Psoas muscle (tissue), 8 donors: Measurements from ENCODE around the gene AHI1. TPM values are rescaled to one million over a fixed set of nuclear protein-coding genes. Genes with fewer than 3 reads are reported as not detected.
"Not testable (repeated sequence)": the region's sequence is repeated elsewhere in the genome, so short reads cannot be mapped to it uniquely, and the experiment has no call there.

Experiments
- ATAC-seq, 4 donors: fragments of 200-7000 bp; cut with Tn5 transposase; one replicate each; pipeline ENCODE4 v1.9.1; 2020; ENCODE audit warnings: moderate library complexity in 3 of 4, mild to moderate bottlenecking in 2 of 4
- DNase-seq, 2 donors: peaks; one replicate each; pipeline ENCODE4 v3.0.0-alpha.2; 2020
- H3K27ac ChIP-seq: fragments of 200-600 bp; one replicate; pipeline ENCODE4 v1.8.0; 2022
- H3K27me3 ChIP-seq, 3 donors: fragments of 200-600 bp in 1 of 3; one replicate each; pipeline versions ENCODE4 v1.6.1 to v1.8.0; 2013 to 2022; ENCODE audit warnings: low read length in 2 of 3, mild to moderate bottlenecking in 2 of 3, moderate library complexity in 1 of 3; ENCODE audit not compliant: insufficient read depth in 3 of 3
- H3K36me3 ChIP-seq, 2 donors: fragments of 200-600 bp in 1 of 2; one replicate each; pipeline versions ENCODE4 v1.6.1 to v1.8.0; 2013 to 2022; ENCODE audit warnings: low read depth in 1 of 2, mild to moderate bottlenecking in 1 of 2, moderate library complexity in 1 of 2; ENCODE audit not compliant: insufficient read depth in 1 of 2
- H3K4me1 ChIP-seq: fragments of 200-600 bp; one replicate; pipeline ENCODE4 v1.8.0; 2022
- H3K4me3 ChIP-seq: fragments of 200-600 bp; one replicate; pipeline ENCODE4 v1.8.0; 2022; ENCODE audit warnings: mild to moderate bottlenecking
- H3K9me3 ChIP-seq: fragments of 200-600 bp; one replicate; pipeline ENCODE4 v1.8.0; 2022
- CTCF ChIP-seq: fragments of 200-600 bp; IDR thresholded peaks from one replicate; pipeline ENCODE4 v1.8.0; 2022; ENCODE audit warnings: antibody characterized with exemption
- WGBS, 3 donors: extraction: QIAGEN DNeasy Blood & Tissue Kit; methylation state at CpG; one replicate each; pipeline versions ENCODE4 v1.1.6 to v1.1.7; 2013; 5-methylcytosine and 5-hydroxymethylcytosine counted together
- intact Hi-C, 2 donors: fragments of 100-400 bp; cut with DNase I; formaldehyde crosslinking; loops; one replicate each; pipeline versions ENCODE4 v1.11.0 to v1.14.2; 2022
- polyA plus RNA-seq, 3 donors: library from polyadenylated mRNA; stranded (reverse); fragments of 200-250 nt; gene quantifications; one replicate each; pipeline ENCODE4 v1.2.3, GENCODE V29; 2013
- total RNA-seq, 4 donors: library from RNA; stranded (reverse); fragmentation: NEBNext Ultra II Directional in 2 of 4; extraction: Animal tissue kit (Norgen Biotek cat#: 25700) in 2 of 4; gene quantifications; one replicate each; pipeline versions ENCODE4 v1.2.1 to v1.2.4, GENCODE V29; 2021 to 2023
- donor health status: healthy with polysubstance abuse.
- donor health status: DM: no; HTN: no; CAD: no; lungs with moderate emphysema.
- donor health status: Bipolar disorder and iron deficiency.
- donor health status: healthy.
- donor health status: DM: yes; HTN: yes; CAD: no.
- donor health status: DM: no; HTN: no; CAD: no.
- donor health status: DM: no; HTN: no; CAD: no.
- donor health status: DM: yes; HTN: yes; CAD: no.

AHI1 gene
- total and polyA plus RNA-seq, 7 donors = 5.5 to 14.2 (median 8.3) TPM

DNA sequence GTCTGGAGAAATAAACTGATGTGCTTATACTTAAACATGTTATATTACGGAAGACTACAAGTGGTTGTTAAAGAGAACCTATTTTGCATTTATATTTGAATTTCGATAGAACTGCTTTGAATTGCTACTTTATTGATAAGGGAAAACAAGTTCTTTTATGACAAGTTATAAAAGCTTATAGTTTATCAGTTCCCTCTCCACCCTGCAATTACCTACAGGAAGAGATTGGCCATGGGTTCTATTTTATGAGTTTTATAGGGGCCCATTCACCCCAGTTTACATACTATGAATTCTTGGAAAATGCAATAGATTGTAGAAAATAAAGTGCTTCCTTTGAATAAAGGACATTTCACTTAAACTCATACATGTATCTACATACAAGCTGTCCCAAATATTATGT lies 144.4 kb downstream of the AHI1 start:
- intact Hi-C loops = no loop called here
- DNase-seq = no peak
- TF ChIP-seq CTCF = no peak

DNA sequence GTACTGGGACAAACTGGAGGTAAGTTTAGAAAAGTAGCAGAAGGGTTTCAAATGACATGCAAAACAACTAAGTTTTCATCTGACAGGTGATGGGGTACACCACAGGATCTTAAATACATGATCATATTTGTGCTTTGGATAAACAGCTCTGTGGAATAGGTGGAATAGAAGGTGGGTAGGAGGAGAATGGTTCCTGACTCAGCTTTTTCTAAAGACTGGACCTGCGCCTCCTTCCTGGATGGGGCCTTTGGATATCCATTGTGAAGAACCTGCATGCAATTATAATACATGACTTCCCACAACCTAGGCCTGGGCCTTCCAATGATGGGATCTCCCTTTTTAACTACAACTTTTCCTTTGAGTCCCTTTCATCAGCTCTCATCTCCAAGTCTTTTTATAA lies 145.9 kb downstream of the AHI1 start:
- DNase-seq (no peak), ATAC-seq (no peak)
- Histone ChIP-seq H3K9me3 (no peaks in the 10 kb centered on the region), H3K27ac (no peak overlapping the region), H3K27me3 (no peaks in the 10 kb centered on the region), H3K4me1 (no peaks in the 10 kb centered on the region), H3K36me3 (no peaks in the 10 kb centered on the region), H3K4me3 (no peak overlapping the region)
- TF ChIP-seq CTCF = no peak
- WGBS, 3 donors = 94 to 100% (median 95%) methylated on average over 1 of the region's 1 CpG
- intact Hi-C loops = no loop called here

More for the DNA sequence above, 144.4 kb downstream of the AHI1 start:
- 94 to 99% (median 98%) methylated on average over 2 of the region's 2 CpGs for WGBS, 3 donors
- no peaks in the 10 kb centered on the region for H3K4me1 ChIP-seq
- no peak for ATAC-seq
- no peak overlapping the region for H3K4me3 ChIP-seq
- no peaks in the 10 kb centered on the region for H3K27me3 ChIP-seq
- no peaks in the 10 kb centered on the region for H3K36me3 ChIP-seq
- no peak overlapping the region for H3K27ac ChIP-seq
- no peaks in the 10 kb centered on the region for H3K9me3 ChIP-seq

DNA sequence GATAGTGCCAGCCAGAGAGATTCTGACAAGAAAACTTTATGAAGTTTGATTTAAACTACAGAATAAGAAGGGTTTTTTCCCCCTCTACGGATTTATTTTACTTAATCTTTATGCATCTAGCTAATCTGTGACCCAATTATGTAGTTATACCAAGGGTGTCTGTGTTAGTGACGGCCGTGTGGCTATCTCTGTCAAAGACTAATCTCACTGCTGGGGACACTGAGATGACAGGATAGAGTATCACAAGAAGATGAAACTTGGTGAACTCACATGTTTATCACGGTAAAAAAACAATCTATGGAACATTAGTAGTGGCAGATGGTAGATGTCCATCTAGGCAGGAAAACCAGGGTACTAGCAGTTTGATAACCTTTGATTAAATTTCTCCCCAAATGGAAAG lies 149.7 kb downstream of the AHI1 start:
- 88 to 93% (median 89%) methylated on average over 4 of the region's 4 CpGs for WGBS, 3 donors
- ATAC-seq (no peak), DNase-seq (no peak)
- Histone ChIP-seq H3K27ac (no peak overlapping the region), H3K4me3 (no peak overlapping the region), H3K36me3 (no peaks in the 10 kb centered on the region), H3K9me3 (no peaks in the 10 kb centered on the region), H3K27me3 (no peaks in the 10 kb centered on the region), H3K4me1 (no peaks in the 10 kb centered on the region)
- no peak for TF ChIP-seq CTCF
- intact Hi-C loops = no loop called here

DNA sequence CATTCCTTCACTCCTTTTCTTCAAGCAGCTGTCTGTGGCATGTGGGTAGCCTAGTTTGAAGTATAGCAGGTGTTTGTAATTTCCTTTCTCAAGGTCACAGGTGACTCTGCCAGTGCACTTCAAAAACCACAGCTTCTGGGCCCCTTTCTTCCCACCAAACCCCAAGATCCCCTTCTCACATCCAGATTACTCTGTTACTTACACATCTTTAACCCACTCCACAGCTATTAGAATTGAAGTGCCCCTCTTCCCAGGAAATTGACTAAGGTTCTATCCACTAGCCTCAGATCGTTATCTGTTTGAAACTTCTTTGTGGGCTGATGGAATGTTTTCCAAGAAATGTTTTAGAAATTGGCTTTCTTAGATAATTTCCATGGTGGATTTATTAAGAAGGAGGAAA lies 150.8 kb downstream of the AHI1 start:
- Histone ChIP-seq H3K9me3 (no peaks in the 10 kb centered on the region), H3K4me1 (no peaks in the 10 kb centered on the region), H3K27ac (no peak overlapping the region), H3K36me3 (no peaks in the 10 kb centered on the region), H3K27me3 (no peaks in the 10 kb centered on the region), H3K4me3 (no peak overlapping the region)
- ATAC-seq (no peak), DNase-seq (no peak)
- intact Hi-C loops = no loop called here
- no peak for TF ChIP-seq CTCF
- WGBS, 3 donors = 80 to 87% (median 87%) methylated on average over 1 of the region's 1 CpG

DNA sequence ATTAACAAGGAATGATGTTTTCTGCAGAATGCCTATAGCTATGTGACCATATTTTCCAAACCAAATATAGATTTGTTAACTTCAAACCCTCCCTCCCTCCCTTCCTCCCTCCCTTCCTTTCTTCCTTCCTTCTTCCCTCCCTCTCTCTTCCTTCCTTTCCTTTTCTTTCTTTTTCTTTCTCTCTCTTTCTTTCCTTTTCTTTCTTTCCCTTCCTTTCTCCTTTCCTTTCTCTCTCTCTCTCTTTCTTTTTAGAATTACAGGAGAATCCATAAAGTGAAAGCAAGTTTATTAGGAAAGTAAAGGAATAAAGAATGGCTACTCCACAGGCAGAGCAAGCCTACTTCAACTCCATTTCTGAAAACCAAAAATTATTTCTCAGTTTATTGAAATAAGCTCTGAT lies 153.0 kb downstream of the AHI1 start:
- no peak for TF ChIP-seq CTCF
- Histone ChIP-seq H3K9me3 (no peaks in the 10 kb centered on the region), H3K36me3 (no peaks in the 10 kb centered on the region), H3K27me3 (no peaks in the 10 kb centered on the region), H3K4me3 (no peak overlapping the region), H3K4me1 (no peaks in the 10 kb centered on the region), H3K27ac (no peak overlapping the region)
- DNase-seq = no peak
- ATAC-seq = no peak
- intact Hi-C loops = no loop called here

DNA sequence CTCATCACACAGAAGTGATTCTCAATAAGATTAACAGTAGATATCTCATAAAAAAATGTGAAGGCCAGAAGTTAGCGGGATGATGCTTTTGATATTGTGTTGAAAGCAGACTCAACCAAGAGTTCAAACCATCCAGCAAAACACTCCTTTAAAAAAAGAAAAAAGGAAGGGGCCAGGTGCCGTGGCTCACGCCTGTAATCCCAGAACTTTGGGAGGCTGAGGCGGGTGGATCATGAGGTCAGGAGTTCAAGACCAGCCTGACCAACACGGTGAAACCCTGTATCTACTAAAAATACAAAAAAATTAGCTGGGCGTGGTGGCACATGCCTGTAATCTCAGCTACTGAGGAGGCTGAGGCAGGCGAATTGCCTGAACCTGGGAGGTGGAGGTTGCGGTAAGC lies 157.6 kb downstream of the AHI1 start:
- H3K27me3 ChIP-seq, H3K4me3 ChIP-seq, DNase-seq, ATAC-seq, intact Hi-C loops, H3K4me1 ChIP-seq, H3K36me3 ChIP-seq, H3K27ac ChIP-seq, H3K9me3 ChIP-seq: not testable (repeated sequence)
- WGBS, 3 donors = 89 to 97% (median 96%) methylated on average over 8 of the region's 8 CpGs
